Measurements from ENCODE around the gene ZNF385B.

ZNF385B gene

GRCh38 chr2:179604598-179604997 is 256.8 kb downstream of the ZNF385B start:
- H3K4me3 ChIP-seq, result no peak overlapping the region
- no peaks in the 10 kb centered on the region for H3K27me3 ChIP-seq
- H3K36me3 ChIP-seq, result no peaks in the 10 kb centered on the region
- no peak overlapping the region for H3K9ac ChIP-seq
- no peaks in the 10 kb centered on the region for H4K20me1 ChIP-seq
- no peaks in the 10 kb centered on the region for H3K9me3 ChIP-seq (replicated peaks in 1 of 11)
- no peak overlapping the region for H3K4me2 ChIP-seq
- TF ChIP-seq Cebpa-rat (IDR thresholded peaks at IDR 0.05), result no peak
- H3K4me1 ChIP-seq, result no peaks in the 10 kb centered on the region
- H3K27ac ChIP-seq, result no peak overlapping the region

- no peak overlapping the region for H3K27ac ChIP-seq
- H3K4me2 ChIP-seq, result no peak overlapping the region
- H3K4me3 ChIP-seq, result no peak overlapping the region
- no peak overlapping the region for H3K9ac ChIP-seq
- H4K20me1 ChIP-seq, result no peaks in the 10 kb centered on the region
- no peak for TF ChIP-seq Cebpa-rat (IDR thresholded peaks at IDR 0.05)
- no peaks in the 10 kb centered on the region for H3K27me3 ChIP-seq
- no peaks in the 10 kb centered on the region for H3K36me3 ChIP-seq
- H3K9me3 ChIP-seq (replicated peaks in 1 of 11), result no peaks in the 10 kb centered on the region
- H3K4me1 ChIP-seq, result no peaks in the 10 kb centered on the region
Observed at GRCh38 chr2:179602452-179602851, 259.0 kb downstream of the ZNF385B start.

GRCh38 chr2:179596018-179596417 is 265.4 kb downstream of the ZNF385B start:
- Histone ChIP-seq H3K27me3 (no peaks in the 10 kb centered on the region), H3K9me3 (replicated peaks in 1 of 11) (no peaks in the 10 kb centered on the region), H3K9ac (no peak overlapping the region), H3K27ac (no peak overlapping the region; a peak in 2 of 22 replicates), H3K4me2 (no peak overlapping the region), H3K4me3 (no peak overlapping the region), H3K4me1 (no peaks in the 10 kb centered on the region), H4K20me1 (no peaks in the 10 kb centered on the region), H3K36me3 (no peaks in the 10 kb centered on the region)
- no peak for TF ChIP-seq Cebpa-rat (IDR thresholded peaks at IDR 0.05)

- H3K27ac ChIP-seq, result no peak overlapping the region
- no peaks in the 10 kb centered on the region for H3K9me3 ChIP-seq (replicated peaks in 1 of 11)
- no peaks in the 10 kb centered on the region for H3K36me3 ChIP-seq
- H3K27me3 ChIP-seq, result no peaks in the 10 kb centered on the region
- H3K9ac ChIP-seq, result no peak overlapping the region
- H3K4me2 ChIP-seq, result no peak overlapping the region
- no peaks in the 10 kb centered on the region for H3K4me1 ChIP-seq
- no peak overlapping the region for H3K4me3 ChIP-seq
- TF ChIP-seq Cebpa-rat (IDR thresholded peaks at IDR 0.05), result no peak
- H4K20me1 ChIP-seq, result no peaks in the 10 kb centered on the region
Observed at GRCh38 chr2:179595284-179595683, 266.1 kb downstream of the ZNF385B start.

GRCh38 chr2:179594268-179595112 is 266.9 kb downstream of the ZNF385B start:
- Histone ChIP-seq H4K20me1 (no peaks in the 10 kb centered on the region), H3K27ac (no peak overlapping the region), H3K4me2 (no peak overlapping the region), H3K9me3 (replicated peaks in 1 of 11) (no peaks in the 10 kb centered on the region), H3K4me1 (no peaks in the 10 kb centered on the region), H3K36me3 (no peaks in the 10 kb centered on the region), H3K4me3 (no peak overlapping the region), H3K27me3 (no peaks in the 10 kb centered on the region), H3K9ac (no peak overlapping the region)
- TF ChIP-seq Cebpa-rat (IDR thresholded peaks at IDR 0.05), result no peak

GRCh38 chr2:179593323-179593722 is 268.1 kb downstream of the ZNF385B start:
- H3K9ac ChIP-seq, result no peak overlapping the region
- H3K4me1 ChIP-seq, result no peaks in the 10 kb centered on the region
- H3K36me3 ChIP-seq, result no peaks in the 10 kb centered on the region
- H3K4me3 ChIP-seq, result no peak overlapping the region
- no peaks in the 10 kb centered on the region for H3K27me3 ChIP-seq
- no peak overlapping the region for H3K4me2 ChIP-seq
- no peaks in the 10 kb centered on the region for H3K9me3 ChIP-seq (replicated peaks in 1 of 11)
- no peak for TF ChIP-seq Cebpa-rat (IDR thresholded peaks at IDR 0.05)
- H3K27ac ChIP-seq, result no peak overlapping the region
- H4K20me1 ChIP-seq, result no peaks in the 10 kb centered on the region

- H3K27ac ChIP-seq, result no peak overlapping the region
- no peaks in the 10 kb centered on the region for H3K27me3 ChIP-seq
- no peak overlapping the region for H3K4me2 ChIP-seq
- TF ChIP-seq Cebpa-rat (IDR thresholded peaks at IDR 0.05), result no peak
- H3K4me1 ChIP-seq, result no peaks in the 10 kb centered on the region
- H3K9ac ChIP-seq, result no peak overlapping the region
- H3K4me3 ChIP-seq, result no peak overlapping the region
- no peaks in the 10 kb centered on the region for H4K20me1 ChIP-seq
- H3K36me3 ChIP-seq, result no peaks in the 10 kb centered on the region
- H3K9me3 ChIP-seq (replicated peaks in 1 of 11), result no peaks in the 10 kb centered on the region
Observed at GRCh38 chr2:179592167-179592936, 269.1 kb downstream of the ZNF385B start.

GRCh38 chr2:179591690-179592089 is 269.7 kb downstream of the ZNF385B start:
- H4K20me1 ChIP-seq, result no peaks in the 10 kb centered on the region
- no peak for TF ChIP-seq Cebpa-rat (IDR thresholded peaks at IDR 0.05)
- H3K9ac ChIP-seq, result no peak overlapping the region
- H3K27ac ChIP-seq, result no peak overlapping the region
- no peaks in the 10 kb centered on the region for H3K4me1 ChIP-seq
- no peaks in the 10 kb centered on the region for H3K9me3 ChIP-seq (replicated peaks in 1 of 11)
- no peak overlapping the region for H3K4me2 ChIP-seq
- no peaks in the 10 kb centered on the region for H3K27me3 ChIP-seq
- H3K4me3 ChIP-seq, result no peak overlapping the region
- no peaks in the 10 kb centered on the region for H3K36me3 ChIP-seq

GRCh38 chr2:179588486-179589145 is 272.8 kb downstream of the ZNF385B start:
- Histone ChIP-seq H3K27me3 (no peaks in the 10 kb centered on the region), H3K36me3 (no peaks in the 10 kb centered on the region), H3K4me3 (no peak overlapping the region), H4K20me1 (no peaks in the 10 kb centered on the region), H3K9ac (no peak overlapping the region), H3K4me2 (no peak overlapping the region), H3K27ac (no peak overlapping the region), H3K4me1 (no peaks in the 10 kb centered on the region), H3K9me3 (replicated peaks in 1 of 11) (no peaks in the 10 kb centered on the region)
- TF ChIP-seq Cebpa-rat (IDR thresholded peaks at IDR 0.05), result no peak
